GM13976 (cell line): ENCODE data around the gene C19orf85.

Source experiments
- DNase-seq: peaks from one replicate; pipeline ENCODE4 v3.0.0; 2012; ENCODE audit warnings: low spot score
- CTCF ChIP-seq: IDR thresholded peaks from 2 replicates; pipeline ENCODE4 v1.5.1; 2012; ENCODE audit warnings: borderline replicate concordance, mild to moderate bottlenecking; ENCODE audit not compliant: insufficient read depth; ENCODE audit errors: extremely low read depth, missing control alignments, control extremely low read depth
- in situ Hi-C: fragments of 300-500 bp; cut with MboI; formaldehyde crosslinking; loops from one replicate; pipeline ENCODE4 v1.12.0; 2022; ENCODE audit warnings: low sequenced_read_pairs, mixed read lengths, inconsistent platforms; ENCODE audit not compliant: unreplicated experiment

Gene C19orf85

GRCh38 chr19:55481794-55482155 lies 17.2 kb upstream of the C19orf85 start:
- DNase-seq, result no peak
- no peak for TF ChIP-seq CTCF
- in situ Hi-C loops, result no loop called here

- in situ Hi-C loops, result no loop called here
Observed at GRCh38 chr19:55481148-55481793, 16.7 kb upstream of the C19orf85 start.

GRCh38 chr19:55479451-55480230 lies 15.1 kb upstream of the C19orf85 start:
- DNase-seq, result no peak
- in situ Hi-C loops, result no loop called here
- TF ChIP-seq CTCF, result no peak

More at GRCh38 chr19:55481148-55481793, 16.7 kb upstream of the C19orf85 start:
- no peak for TF ChIP-seq CTCF
- no peak for DNase-seq

GRCh38 chr19:55479045-55479444 lies 14.5 kb upstream of the C19orf85 start:
- no peak for DNase-seq
- TF ChIP-seq CTCF, result no peak
- in situ Hi-C loops, result no loop called here

GRCh38 chr19:55478364-55478763 lies 13.8 kb upstream of the C19orf85 start:
- in situ Hi-C loops, result no loop called here
- no peak for TF ChIP-seq CTCF
- DNase-seq, result no peak

GRCh38 chr19:55477905-55478304 lies 13.4 kb upstream of the C19orf85 start:
- in situ Hi-C loops, result no loop called here
- DNase-seq, result no peak
- TF ChIP-seq CTCF, result no peak
